Stimulated activated CD4-positive, alpha-beta T cell treated with anti-CD3 and anti-CD28 coated beads, Interleukin-1b, Interleukin-23, amount 100 ng/mL, for 24 hours (primary cell): ENCODE results near the gene PGBD5.
"Not testable (repeated sequence)": the region's sequence is repeated elsewhere in the genome, so short reads cannot be mapped to it uniquely, and the experiment has no call there.

ENCODE experiments used
- DNase-seq, 4 experiments: peaks; one replicate each; pipeline ENCODE4 v3.0.0-alpha.2; 2020; ENCODE audit warnings: low read depth in 4 of 4, low spot score in 1 of 4

PGBD5 gene

DNA sequence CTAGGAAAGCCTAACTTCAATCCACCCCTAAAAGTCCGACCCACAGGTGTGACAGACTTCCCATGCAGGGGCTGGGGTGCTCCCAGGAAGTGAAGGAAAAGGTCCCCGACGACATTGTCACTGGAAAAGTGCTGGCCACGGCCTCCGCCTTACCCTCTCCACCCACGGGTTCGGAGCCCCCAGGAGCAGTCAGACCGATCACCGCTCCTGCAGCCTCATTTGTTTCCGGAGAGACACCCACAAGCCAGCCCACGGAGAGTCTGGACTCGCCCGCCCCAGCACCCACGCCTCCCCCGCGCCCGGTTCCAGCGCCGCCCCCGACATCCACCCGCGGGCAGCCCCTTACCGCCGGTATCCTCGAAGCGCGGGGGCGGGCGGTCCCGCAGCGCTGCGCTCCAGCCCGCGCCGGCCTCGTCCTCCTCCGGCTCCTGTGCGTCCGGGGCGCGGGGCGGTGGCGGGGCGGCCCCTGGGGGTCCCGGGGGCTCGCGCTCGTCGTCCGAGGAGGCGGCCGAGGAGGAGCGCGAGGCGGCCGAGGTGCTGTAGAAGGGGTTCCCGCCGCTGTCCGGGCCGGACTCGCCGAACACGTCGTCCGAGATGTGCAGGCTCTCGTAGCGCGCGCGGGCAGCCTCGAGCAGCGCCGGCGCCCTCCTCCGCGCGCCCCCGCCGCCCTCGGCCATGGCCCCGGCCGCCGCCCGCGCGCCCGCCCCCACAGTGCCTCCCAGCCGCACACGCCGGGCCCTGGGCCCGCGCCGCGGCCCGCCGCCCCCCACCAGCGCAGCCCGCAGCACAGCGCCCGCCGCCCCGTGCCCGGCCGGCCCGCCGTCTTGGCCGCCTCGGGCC is 660 bp downstream of the PGBD5 start:
- DNase-seq = no peak

GRCh38 chr1:230424391-230425251 is 1.5 kb downstream of the PGBD5 start:
- DNase-seq = no peak

DNA sequence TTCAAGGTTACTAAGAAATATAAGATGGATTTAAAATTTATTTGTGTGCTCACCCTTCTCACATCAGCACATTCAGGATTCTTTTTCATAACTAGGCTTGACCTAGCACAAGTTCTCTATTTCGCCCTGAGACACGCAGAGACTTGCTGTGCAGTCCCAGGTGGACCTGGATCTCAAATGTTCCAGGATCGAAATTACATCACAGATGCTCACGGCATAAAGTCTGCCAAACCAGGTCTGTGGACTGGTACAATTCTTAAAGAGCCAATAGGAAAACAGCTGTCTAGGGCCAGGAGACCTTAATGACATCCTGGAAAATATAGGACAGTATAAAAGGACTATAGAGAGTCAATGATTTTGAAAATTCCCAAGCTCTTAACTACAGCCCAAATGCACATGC is 2.2 kb downstream of the PGBD5 start:
- no peak for DNase-seq

GRCh38 chr1:230423261-230423660 is 2.9 kb downstream of the PGBD5 start:
- no peak for DNase-seq

DNA sequence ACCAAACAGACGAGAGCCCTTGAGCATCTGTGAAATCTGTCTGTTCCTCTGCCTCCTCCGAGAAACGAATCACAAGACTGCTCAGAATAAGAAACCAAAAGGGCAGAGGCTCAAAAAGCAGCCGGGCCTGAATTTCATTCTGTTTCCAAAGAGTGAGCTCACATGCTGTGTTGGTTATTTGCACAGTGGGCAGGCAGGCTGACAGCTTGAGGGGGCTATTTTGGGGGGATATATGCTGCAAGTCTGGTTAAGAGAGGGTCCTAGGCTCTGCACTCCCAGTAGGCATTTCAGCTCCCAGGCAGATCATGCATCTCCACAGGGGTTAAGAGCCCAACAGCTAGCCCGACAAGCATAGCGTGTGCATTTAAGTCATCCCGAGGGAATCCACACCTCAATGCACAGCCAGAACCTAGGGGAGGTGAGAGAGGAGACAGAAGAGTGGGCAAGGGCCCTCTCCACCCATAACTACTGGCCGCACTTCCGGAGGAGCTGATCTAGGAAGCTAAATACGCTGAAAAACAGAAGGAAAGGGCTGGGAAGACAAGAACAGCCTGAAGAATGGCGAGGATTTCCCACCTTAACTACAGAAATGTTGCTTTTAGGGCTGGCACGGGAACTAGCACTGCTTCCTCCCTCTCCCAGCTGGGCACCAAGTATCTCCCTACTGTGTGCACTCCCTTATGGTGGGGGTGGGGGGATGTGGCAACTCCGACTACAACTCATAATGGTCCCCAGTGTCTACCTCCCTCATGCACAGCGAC is 3.7 kb downstream of the PGBD5 start:
- DNase-seq = no peak

GRCh38 chr1:230421481-230421880 is 4.7 kb downstream of the PGBD5 start:
- DNase-seq = no peak

DNA sequence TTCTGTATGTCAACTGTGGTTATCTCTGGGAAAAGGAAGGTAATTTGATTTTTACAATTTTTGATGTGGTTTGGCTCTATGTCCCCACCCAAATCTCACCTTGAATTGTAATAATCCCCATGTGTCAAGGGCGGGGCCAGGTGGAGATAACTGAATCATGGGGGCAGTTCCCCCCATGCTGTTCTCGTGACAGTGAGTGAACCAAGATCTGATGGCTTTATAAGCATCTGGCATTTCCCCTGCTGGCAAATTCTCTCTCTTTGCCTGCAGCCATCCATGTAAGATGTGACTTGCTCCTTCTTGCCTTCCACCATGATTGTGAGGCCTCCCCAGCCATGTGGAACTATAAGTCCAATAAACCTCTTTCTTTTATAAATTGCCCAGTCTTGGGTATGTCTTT is 5.8 kb downstream of the PGBD5 start:
- not testable (repeated sequence) for DNase-seq

DNA sequence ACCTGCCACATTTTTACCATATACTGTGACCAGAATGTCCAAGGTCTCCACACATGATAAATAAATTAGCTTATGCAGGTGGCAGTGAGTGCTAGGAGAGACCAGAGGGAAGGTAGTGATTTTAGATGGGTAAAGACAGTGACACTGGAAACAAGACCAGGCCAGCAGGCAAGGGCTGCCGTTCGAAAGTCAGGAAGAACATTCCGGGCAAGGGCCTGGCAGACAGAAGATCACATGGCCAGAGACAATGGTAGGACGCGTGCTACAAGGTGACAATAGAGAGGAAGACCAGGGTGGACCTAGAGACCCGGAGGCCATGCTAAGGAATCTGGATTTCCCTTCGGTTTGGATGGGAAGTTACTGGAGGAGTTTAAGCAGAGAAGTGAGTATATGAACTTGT is 9.7 kb downstream of the PGBD5 start:
- DNase-seq = no peak

DNA sequence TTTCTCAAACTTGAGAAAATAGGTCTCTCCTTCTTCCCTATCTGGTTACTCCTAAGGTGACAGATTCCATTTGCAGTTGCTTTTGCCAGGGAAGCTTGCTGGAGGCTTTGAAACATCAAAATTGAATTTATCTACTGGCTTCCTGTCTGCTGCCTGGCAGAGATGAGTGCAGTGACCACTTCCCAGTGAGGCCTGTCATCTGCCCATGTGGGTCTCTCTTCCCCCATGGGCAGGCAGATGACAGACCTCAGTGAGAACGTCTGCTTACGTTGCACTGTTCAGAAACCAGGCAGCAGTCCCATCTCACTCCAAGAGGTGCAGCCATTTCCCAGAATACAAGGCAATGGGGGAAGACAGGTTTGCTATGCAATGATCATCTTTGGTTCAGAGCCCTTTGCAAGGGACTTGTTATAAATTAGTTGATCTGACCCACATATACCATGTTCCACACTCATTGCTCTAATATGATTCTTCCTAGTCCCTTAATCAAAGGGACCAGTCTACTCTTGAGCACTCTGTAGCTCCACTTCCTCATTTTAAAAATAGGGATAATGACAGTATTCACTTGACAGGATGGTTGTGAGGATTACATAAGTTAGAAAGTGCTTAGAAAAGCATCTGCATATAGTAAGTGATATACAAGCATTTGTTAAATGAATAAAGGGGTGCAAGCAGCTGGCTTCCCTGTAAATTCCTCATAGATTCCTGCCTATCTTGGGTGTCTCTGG is 10.6 kb downstream of the PGBD5 start:
- no peak for DNase-seq

DNA sequence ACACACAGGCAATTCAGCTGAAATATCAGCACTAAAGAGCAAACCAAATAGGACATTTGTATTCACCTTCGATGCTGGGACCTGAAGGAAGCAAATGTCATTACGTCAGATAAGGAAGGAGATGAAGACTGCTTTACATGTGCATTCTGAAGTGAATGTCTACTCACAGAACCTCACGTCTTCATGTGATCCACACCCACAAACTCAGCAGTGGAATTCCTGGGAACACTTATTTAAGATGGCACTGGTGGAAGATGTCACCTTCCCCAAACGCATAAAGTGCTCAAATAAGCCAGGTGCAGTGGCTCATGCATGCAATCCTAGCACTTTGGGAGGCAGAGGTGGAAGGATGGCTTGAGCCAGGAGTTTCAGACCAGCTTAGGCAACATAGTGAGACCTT is 11.4 kb downstream of the PGBD5 start:
- no peak for DNase-seq

DNA sequence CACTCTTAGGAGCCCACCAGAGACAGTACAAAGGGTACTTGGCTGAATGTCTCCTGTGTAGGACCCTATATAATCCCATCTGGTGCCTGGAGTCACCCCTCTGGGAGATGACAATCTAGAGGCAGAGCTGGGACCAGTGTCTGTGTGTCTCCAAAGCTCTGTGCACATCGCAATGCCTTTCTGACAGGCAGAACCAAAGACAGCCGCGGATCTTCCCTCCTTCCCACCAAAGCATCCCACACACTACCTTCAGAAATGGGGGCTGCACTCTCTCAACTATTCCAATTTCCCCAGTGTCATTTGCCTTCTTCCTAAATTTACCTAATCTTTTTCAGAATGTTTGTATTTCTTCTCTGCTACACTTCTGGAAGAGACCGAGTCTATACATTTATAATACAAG is 12.0 kb downstream of the PGBD5 start:
- DNase-seq = no peak

- no peak for DNase-seq
These were observed 13.1 kb downstream of the PGBD5 start for GRCh38 chr1:230413061-230413460.

- no peak for DNase-seq
These were observed 17.2 kb downstream of the PGBD5 start for GRCh38 chr1:230408971-230409370.

DNA sequence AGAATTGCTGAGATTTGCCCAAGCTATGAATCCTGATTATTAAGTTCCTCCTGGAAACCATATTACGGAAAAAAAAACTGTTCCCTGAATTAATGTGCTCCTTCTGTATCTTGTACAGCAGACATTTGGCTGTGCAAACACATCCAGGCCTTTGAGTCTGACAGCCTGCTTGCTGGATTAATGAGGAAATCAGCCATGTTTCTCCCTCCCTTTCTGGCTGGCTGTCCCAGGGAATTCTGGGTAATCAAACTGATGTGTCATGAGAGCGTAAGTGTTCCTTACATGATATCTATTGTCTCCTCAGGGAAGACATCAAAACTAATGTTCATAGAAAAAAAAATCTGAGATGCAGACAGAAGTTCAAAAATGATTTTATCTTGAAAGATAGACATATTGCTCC is 18.8 kb downstream of the PGBD5 start:
- no peak for DNase-seq

DNA sequence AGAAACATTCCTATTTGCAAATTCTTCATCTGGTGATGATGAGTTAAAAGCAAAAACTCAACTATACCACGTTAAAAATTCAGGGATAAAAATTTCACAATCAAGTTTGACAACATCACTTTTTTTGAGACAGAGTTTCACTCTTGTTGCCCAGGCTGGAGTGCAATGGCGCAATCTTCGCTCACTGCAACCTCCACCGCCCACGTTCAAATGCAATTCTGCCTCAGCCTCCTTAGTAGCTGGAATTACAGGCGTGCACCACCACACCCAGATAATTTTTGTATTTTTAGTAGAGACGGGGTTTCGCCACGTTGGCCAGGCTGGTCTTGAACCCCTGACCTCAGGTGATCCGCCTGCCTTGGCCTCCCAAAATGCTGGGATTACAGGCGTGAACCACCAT is 19.4 kb downstream of the PGBD5 start:
- not testable (repeated sequence) for DNase-seq

- DNase-seq = no peak
These were observed 22.7 kb downstream of the PGBD5 start for GRCh38 chr1:230403442-230403841.

DNA sequence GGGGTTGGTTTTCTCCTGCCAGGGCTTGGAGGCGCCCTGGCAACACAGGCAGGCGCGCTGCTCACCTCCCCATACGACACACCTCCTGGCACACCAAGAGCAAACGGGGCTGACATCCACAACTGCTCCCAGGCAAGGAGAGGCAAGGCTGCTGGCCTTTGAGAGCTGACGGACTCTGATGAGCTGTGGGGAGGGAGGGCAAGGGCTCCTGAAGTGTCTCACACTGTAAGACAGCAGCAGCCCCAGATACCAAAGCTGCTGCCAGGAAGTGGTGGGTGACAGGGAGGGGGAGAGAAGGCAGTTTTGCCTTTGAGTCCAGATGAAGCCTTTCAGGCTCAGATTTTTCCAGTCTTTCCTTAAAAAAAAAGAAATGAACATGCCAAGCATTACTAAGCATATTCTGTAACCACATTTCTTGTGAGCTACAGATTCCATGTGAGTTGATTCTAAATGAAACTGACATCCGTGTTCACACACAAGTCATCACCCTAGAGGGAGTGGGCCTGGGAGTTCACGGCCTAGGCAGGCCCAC is 24.3 kb downstream of the PGBD5 start:
- DNase-seq = no peak

DNA sequence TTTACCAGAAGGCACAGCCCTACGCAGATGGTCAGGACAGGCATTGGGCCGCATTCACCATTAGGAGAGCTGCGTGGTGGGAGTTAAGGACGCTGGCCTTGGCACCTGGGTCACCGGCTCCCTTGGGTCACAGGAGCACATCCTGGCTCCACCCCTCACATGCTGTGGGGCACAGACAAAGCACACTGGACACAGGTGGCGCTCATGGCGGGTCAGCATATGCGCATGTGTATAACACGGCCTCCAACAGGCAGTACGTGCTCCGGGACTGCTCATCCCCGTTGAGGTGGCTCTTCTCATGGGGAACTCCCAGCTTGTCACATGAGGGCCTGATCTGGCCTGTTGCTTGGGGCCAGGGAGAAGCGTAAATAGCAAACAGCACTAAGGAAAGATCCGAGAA is 25.0 kb downstream of the PGBD5 start:
- DNase-seq = no peak

GRCh38 chr1:230400007-230400344 is 26.2 kb downstream of the PGBD5 start:
- no peak for DNase-seq

DNA sequence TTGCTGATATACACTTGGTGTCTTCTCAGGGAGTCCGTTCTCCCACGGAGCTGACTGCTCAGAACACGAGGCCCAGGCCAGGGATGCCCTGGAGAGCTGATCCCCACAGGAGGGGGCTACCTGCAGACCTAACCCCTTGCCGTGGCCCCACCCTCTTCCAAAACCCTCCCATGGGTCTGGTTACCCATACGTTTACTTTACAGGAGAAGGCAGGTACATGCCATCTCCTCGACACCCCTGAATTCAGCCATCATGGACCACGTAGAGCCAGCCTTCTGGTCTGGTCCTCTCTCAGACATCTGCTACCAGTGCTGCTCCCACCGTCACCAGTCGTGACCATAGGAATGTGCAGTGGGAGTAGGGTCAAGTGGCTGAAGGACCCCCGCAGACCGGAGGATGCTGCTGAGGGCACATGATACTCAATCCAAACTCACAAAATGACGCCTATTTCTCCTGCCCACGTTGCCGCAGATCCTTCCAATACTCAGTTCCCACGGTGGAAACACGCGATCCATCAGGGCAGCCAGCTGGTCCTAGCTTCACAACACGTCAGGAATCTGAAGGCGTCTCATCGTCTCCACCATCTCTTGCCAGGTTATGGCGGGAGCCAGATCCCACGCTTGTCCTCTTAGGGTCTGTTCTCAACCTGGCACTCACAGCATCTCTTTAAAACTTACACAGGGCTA is 26.7 kb downstream of the PGBD5 start:
- DNase-seq = no peak
